HCEC 1CT (cell line): Measurements from ENCODE around the gene TUBA1C.
"Not testable (repeated sequence)": the region's sequence is repeated elsewhere in the genome, so short reads cannot be mapped to it uniquely, and the experiment has no call there.

Experiments
- DNase-seq: peaks from one replicate; pipeline ENCODE4 v3.0.0-alpha.2; 2017

TUBA1C gene

DNA sequence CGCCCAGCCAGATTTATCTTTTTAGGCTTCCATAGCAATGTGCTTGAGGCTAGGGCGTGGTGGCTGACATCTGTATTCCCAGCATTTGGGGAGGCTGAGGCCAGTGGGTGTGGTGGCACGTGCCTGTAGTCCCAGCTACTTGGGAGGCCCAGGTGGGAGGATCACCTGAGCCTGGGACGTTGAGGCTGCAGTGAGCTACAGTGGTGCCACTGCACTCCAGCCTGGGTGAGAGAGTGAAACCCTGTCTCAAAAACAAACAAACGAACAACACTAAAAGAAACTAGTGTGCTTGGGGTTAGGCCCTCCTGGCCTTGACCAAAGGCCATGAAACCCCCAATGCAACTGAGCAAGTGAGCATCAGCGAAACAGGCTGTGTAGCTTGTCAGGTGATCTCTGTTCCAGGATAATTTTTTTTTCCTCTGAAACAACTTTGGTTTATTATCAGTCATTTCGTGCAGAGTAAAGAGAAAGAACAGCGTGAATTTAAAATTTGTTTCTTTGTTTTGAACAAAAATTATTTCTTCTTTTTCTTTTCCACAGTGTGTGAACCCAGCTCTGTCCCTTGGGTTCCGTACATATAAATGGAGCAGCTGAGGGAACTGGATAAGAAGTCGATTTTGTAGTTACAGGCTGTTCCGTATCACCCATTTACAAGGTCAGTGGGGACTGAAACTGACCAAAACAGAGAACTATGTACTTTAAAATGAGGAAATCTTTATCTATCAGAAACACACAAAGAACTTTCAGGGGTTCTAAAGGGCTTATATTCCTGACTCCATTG, 8.8 kb upstream of the TUBA1C start:
- no peak for DNase-seq

DNA sequence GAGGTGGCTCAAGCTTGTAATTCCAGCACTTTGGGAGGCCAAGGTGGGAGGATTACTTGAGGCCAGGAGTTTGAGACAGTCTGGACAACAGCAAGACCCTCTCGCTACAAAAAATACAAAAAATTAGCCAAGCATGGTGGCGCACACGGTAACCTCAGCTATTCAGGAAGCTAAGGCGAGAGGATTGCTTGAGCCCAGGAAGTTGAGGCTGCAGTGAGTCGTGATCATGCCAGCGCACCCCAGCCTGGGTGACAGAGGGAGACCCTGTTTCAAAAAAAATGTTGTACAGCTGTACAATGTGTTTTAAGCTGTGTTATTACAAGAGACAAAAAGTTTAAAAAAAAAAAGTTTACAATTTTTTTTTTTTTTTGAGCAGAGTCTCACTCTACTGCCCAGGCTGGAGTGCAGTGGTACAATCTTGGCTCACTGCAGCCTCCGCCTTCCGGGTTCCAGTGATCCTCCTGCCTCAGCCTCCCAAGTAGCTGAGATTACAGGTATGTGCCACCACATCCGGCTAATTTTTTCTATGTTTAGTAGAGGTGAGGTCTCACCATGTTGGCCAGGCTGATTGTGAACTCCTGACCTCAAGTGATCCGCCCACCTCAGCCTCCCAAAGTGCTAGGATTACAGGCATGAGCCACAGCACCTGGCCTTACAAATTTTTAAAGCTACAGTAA, 7.2 kb upstream of the TUBA1C start:
- DNase-seq = not testable (repeated sequence)

DNA sequence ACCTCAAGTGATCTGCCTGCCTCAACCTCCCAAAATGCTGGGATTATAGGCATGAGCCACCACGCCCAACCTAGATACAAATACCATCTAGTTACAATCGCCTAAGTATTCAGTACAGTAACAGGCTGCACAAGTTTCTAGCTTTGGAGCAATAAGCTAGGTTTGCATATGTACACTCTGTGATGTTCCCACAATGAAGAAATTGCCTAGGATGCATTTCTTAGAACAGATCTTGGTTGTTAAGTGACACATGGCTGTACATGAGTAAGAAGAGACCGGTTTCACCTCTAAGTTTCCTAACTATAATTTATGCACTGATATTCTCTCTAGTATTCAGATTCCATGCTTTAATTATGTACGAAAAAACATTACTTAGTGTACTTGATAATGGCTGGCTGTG, 5.4 kb upstream of the TUBA1C start:
- DNase-seq = no peak

DNA sequence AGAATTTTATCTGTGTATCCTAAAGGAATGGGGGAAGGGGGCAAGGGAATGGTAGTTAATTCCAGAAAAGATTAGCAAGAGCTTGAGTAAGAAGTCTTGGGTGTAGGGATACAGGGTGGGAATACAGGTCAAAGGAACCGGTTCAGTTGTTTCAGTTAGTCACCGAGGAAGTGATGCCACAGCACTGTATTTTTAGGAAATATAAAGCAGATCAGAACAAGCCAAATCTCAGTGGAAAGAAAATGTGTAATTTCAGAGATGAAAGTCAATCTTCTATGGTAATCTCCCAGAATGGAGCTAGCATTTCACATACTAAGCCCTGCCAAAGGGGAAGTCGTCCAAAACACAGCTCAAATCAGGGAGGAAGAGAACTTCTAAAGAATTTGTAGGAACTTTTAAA, 4.7 kb upstream of the TUBA1C start:
- DNase-seq = peak; percentile 72

DNA sequence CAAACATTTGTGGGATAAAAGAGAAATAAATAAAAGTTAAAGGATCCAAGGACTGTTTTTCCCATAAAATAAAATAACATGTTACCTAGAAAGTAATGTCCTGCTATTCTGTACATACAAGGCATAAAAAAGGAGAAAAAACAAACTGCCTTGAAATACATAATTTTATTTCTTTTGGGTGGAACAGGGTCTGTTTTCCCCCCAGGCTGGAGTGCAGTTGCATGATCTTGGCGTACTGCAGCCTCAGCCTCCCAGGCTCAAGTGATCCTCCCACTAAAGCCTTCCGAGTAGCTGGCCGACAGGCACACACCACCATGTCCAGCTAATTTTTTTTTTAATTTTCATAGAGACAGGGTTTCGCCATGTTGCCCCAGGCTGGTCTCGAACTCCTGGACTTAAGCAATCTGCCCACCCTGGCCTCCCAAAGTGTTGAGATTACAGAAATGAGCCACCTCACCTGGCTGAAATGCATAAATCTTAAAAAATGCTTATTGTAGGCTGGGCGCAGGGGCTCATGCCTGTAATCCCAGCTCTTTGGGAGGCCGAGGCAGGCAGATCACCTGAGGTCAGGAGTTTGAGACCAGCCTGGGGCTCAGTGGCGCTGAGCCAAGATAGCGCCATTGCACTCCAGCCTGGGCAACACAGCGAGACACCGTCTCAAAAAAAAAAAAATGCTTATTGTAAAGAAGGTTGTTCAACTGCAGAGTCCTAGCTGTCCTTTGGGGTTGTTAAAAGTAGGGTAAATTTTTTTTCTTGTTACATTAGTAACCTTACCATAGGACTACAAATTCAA, 4.1 kb upstream of the TUBA1C start:
- no peak for DNase-seq

DNA sequence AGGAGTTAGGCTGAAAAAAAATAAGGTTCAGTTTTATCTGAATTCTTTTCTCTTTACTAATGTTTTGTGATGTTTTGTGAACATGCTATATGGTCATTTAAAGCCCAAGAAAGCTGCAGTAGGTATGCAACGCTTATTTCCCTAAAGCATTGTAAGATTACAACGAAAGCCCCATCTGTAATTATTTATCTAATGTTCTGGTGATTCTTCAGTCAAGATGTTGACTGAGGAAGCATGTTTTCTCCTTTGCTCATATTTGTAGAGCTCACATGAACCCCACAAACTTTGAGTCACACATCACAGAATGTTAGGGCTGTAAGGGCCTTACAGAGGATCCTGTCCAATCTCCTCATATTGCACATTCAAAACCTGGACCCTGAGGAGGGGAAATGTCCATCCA, 3.2 kb upstream of the TUBA1C start:
- peak; percentile 82 for DNase-seq

DNA sequence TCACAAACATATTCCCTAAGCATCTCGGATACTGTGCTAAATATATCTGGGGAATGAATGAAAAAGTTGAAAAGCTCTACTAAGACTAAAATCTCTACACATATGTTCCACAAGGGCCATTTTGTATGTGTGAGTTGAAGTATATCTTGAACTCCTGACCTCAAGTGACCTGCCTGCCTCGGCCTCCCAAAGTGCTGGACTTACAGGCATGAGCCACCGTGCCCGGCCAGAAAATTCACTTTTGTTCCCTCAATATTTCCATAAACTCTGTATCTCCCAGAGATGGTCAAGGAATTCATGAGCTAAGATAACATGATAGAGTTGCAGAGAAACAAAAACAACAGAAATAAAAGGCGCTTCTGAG, 1.5 kb upstream of the TUBA1C start:
- DNase-seq = no peak

DNA sequence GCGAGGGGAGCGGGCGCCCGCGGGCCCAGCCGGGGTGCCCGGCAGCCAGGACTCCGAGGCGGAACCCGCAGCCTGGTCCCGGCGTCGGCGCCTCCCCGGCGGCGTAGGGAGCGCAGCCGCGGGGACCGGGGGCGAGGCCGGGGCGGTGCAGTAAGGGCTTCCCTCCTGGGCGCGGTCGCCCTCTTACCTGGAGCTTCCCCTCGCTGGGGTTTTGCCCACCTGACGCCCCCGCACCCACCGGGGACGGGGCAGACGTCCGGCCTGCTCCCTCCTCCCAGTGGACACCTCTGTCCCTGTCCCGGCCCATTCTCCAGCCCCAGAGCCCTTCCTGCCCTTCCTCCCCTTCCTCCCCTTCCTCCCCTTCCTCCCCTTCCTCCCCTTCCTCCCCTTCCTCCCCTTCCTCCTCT, 413 bp upstream of the TUBA1C start:
- peak; percentile 25 for DNase-seq

DNA sequence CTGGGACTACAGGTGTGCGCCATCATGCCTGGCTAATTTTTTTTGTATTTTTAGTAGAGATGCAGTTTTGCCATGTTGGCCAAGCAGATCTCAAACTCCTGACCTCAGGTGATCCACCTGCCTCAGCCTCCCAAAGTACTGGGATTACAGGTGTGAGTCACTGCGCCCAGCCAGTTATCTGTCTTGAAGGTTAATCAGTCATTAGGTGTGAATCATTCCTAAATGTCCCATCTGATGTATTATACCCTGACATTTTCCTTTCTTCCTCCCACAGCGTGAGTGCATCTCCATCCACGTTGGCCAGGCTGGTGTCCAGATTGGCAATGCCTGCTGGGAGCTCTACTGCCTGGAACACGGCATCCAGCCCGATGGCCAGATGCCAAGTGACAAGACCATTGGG, 4.3 kb downstream of the TUBA1C start:
- DNase-seq = not testable (repeated sequence)

DNA sequence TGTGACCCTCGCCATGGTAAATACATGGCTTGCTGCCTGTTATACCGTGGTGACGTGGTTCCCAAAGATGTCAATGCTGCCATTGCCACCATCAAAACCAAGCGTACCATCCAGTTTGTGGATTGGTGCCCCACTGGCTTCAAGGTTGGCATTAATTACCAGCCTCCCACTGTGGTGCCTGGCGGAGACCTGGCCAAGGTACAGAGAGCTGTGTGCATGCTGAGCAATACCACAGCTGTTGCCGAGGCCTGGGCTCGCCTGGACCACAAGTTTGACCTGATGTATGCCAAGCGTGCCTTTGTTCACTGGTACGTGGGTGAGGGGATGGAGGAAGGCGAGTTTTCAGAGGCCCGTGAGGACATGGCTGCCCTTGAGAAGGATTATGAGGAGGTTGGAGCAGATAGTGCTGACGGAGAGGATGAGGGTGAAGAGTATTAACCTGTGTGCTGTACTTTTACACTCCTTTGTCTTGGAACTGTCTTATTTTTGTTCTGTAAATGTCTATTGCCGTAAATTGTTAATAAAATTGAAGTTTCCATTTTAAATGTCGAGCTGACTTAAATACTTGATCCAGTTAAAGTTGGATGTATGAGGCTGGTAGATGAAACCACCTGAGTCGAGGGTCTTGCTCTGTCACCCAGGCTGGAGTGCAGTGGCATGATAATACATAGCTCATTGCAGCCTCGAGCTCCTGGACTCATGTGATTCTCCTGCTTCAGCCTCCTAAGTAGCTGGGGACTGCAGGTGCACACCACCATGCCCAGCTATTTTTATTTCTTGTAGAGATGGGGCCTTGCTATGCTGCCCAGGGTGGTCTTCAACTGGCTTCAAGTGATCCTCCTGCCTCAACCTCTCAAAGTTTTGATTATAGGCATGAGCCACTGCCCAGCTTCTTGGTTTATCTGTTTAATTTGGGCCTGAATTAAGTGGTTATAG, 8.2 kb downstream of the TUBA1C start:
- no peak for DNase-seq

DNA sequence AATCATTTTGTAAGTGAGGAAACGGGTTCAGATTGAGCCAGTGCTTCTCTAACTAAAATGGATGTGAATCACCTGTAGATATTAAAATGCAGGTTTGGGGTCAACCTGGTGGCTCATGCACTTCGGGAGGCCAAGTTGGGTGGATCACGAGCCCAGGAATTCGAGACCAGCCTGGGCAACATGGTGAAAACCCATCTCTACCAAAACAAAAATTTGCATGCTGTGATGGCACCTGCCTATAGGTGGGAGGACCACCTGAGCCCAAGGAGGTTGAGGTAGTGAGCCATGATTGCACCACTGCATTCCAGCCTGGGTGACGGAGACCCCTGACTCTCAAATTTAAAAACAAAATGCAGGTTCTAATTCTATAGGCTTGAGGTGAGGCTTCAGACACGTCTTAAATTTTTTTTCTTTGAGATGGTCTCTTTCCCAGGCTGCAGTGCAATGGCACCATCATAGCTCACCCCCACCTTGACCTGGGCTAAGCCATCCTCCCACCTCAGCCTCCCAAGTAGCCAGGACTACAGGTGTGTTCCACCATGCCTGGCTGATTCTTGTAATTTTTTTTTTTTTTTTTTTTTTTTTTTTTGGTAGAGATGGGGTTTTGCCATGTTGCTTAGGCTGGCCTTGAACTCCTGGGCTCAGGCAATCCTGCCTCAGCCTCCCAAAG, 9.0 kb downstream of the TUBA1C start:
- no peak for DNase-seq

DNA sequence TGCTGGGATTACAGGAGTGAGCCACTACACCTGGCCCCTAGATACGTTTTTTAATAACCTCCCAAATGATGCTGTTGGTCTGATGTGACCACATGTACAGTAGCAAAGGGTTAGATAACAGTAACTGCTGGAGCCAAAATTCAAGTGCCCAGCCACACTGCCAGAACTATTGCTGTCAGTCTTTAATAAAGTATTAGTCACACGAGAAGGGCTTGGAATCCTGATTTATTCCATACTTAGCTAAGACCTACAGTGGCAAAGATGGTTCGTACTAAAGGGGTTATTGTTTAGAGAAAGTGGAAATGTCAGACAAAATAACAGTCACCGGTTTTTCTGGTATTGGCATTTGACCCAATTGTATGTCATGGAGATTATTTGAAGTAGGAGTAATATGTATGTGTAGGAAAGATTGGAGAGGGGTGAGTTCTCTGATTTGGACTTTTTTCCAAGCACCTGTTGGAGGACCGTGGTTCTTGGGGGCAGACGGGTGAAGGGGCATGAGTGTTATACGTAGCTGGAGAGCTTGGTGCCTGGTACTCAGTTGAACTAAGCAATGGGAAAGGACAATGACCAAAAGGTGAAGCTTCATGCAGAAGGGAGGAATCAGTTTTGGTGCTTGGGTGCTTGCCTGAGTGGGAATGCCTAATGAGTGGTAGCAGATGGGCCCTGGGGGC, 9.7 kb downstream of the TUBA1C start:
- DNase-seq = peak; percentile 32

DNA sequence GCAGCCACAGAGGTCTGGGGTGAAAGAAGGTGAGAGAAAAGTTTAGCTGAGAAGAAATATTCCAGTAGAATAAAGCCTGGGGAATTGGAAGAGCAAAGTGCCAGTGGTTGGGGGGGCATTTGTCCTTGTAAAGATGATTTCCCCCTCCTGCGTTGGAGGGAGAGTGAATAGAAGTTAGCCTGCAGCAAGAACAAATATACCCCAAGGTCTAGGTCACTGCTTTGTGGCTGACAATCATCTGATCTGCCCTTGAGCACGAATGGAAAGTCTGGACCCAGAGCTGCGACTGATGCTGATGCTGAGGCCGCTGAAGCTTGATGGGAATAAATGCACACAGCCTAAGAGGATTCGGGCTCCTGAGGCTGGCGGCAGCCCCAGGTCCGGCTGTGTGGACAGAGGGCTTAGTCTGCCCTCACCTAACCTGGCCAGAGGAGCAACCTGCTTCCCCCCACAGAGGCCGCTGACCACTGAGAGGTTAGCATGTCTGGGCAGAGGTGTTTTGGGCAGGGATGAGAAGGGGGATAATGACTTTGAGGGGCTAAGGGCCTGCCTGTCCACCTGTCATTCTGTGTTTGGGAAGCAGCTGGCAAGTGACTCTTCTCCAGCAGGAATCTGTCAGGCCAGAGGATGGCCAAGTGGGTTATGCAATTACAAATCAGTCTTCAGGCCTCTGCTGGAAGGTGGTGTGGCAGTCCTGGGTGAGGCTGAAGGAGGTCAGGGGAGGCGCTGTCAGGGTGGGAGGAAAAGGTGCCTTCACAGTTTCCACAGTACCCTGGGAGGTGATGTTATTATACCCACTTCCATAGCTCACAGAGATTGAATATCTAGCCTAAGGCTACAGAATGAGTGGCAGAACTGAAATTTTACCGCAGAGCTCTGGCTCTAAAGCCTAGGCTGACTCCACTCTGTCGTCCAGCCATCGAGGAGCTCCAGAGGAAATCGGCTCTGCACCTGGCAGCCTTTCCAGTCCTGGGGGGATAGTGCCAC, 11.7 kb downstream of the TUBA1C start:
- DNase-seq = no peak

DNA sequence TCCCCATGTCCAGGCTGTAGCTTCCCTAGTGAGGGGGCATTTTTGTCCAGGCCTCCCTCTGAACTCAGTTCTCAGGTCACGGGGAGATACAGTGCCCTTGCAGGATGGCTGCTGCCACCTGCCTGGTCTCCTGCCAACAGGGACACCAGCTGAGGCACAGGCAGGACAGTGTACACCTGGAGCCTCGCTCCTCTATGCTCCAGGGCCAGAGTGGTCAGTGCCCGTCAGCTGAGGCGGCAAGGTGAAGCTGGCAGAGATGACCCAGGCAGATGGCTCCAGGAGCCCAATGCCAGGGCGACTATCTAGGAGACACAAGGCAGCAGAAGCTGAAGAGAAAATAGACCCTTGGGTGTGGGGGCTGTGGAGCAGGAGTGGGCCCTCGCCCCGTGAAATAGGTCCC, 12.6 kb downstream of the TUBA1C start:
- DNase-seq = no peak

DNA sequence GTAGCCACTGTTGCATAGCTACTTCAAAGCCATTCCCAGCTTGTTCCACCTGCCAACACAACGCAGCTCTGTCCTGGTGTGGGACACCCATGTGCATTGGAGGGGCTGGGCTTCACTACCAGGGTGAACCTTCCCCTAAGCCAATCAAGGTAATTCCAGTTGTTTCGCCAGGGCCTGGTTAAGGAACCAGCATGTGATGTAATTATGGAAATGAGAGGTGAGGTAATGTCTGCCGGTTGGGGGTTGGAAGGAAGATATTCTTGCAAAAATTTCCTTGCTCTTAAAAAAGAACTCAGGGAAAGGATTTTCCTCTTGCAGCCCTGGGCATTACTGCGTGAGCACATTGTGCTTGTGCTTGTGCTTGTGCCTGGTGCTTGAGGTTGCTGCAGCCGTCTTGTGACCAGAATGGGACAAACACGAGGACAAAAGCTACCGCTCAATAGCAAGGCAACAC, 14.9 kb downstream of the TUBA1C start:
- no peak for DNase-seq

DNA sequence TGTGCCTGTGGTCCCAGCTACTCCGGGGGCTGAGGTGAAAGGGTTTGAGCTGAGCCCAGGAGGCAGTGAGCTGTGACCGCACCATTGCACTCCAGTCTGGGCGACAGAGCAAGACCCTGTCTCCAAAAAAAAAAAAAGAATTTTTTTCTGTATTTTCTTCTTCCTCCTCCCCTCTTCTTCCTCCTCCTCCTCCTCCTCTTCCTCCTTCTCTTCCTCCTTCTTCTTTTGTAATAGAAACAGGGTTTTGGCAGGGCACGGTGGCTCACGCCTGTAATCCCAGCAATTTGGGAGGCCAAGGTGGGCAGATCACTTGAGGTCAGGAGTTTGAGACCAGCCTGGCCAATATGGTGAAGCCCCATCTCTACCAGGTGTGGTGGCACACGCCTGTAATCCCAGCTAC, 15.7 kb downstream of the TUBA1C start:
- not testable (repeated sequence) for DNase-seq

DNA sequence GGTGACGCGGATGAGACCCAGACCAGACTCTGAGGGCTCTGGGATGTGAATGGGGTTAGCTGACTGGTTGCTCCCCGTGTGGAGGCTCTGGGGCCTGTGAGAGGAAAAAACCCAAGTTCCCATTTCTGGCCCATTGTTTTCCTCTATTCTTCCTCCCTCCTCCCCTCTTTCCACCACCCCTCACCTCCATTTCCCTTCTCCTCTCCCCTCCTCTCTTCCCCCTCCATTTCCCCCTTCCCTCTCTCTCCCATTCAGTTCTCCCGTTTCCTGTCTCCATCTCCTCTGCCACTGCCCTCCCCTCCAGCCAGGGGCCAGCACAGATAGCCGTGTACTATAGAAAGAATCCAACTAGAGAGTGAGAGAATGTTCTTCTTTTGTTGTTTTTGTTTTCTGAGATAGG, 17.4 kb downstream of the TUBA1C start:
- DNase-seq = no peak

DNA sequence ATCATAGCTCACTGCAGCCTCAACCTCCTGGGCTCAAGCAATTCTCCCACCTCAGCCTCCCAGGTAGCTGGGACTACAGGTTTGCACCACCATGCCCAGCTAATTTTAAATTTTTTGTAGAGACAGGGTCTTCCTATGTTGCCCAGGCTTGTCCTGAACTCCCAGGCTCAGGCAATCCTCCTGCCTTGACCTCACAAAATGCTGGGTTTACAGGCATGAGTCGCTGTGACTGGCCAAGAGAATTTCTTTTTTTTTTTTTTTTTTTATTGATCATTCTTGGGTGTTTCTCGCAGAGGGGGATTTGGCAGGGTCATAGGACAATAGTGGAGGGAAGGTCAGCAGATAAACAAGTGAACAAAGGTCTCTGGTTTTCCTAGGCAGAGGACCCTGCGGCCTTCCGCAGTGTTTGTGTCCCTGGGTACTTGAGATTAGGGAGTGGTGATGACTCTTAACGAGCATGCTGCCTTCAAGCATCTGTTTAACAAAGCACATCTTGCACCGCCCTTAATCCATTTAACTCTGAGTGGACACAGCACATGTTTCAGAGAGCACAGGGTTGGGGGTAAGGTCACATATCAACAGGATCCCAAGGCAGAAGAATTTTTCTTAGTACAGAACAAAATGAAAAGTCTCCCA, 18.0 kb downstream of the TUBA1C start:
- peak; percentile 24 for DNase-seq

DNA sequence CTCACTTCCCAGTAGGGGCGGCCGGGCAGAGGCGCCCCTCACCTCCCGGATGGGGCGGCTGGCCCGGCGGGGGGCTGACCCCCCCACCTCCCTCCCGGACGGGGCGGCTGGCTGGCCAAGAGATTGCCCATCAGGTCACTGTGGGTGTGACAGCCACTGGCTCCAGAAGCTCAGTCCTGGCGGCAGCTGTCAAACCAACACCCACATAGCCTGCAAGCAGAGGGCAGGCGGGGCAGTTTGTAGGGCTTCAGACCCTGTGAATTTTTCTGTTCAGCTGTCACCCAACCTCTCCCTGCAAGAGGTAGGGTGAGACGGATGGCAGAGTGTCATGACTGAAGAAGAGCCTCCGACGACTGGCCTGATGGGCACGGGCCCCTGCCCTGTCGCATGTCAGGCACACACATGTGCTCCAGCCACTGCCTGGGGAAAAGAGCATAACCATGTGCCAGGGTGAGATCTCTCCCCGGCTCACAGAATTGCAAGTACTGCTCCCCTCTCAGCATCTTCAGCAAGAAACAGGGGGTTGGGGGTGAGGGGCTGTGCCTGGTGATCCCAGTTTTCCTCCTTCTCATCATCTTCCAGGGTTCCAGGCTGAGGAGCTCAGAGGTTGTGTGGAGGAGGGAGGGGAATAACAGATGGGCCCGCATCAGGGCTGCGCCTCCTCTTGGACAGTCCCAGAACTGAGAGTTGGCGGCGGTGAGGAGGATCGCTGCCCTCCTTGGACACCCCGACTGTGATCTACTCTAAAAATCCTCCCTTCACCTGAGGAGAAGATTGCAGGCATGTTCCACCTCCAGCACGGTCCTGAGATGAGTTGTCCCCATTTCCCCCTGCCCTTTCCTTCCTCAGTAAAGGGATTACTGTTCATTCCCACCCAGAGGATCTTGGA, 18.9 kb downstream of the TUBA1C start:
- no peak for DNase-seq
